GM13977 (cell line): ENCODE data around the gene AP4S1.
"Not testable (repeated sequence)": the region's sequence is repeated elsewhere in the genome, so short reads cannot be mapped to it uniquely, and the experiment has no call there.

Experiments used
- DNase-seq: peaks from one replicate; pipeline ENCODE4 v3.0.0; 2012; ENCODE audit warnings: low spot score
- CTCF ChIP-seq: IDR thresholded peaks from 2 replicates; pipeline ENCODE4 v1.5.1; 2012; ENCODE audit warnings: mild to moderate bottlenecking, control low read depth; ENCODE audit not compliant: insufficient read depth; ENCODE audit errors: extremely low read depth, missing control alignments
- in situ Hi-C: fragments of 300-500 bp; cut with MboI; formaldehyde crosslinking; loops from one replicate; pipeline ENCODE4 v1.12.0; 2022; ENCODE audit warnings: low sequenced_read_pairs, low pct_unique_long_range_greater_than_20kb, mixed read lengths, inconsistent platforms; ENCODE audit not compliant: unreplicated experiment

AP4S1 gene

GRCh38 chr14:31038521-31039166 is 13.2 kb downstream of the AP4S1 start:
- no peak for TF ChIP-seq CTCF
- in situ Hi-C loops = no loop called here
- no peak for DNase-seq

GRCh38 chr14:31042300-31042699 is 16.9 kb downstream of the AP4S1 start:
- in situ Hi-C loops = no loop called here
- TF ChIP-seq CTCF = no peak
- DNase-seq = no peak

GRCh38 chr14:31042893-31043292 is 17.4 kb downstream of the AP4S1 start:
- in situ Hi-C loops = not testable (repeated sequence)

GRCh38 chr14:31043379-31043778 is 17.9 kb downstream of the AP4S1 start:
- in situ Hi-C loops = no loop called here
- no peak for TF ChIP-seq CTCF
- no peak for DNase-seq

More at GRCh38 chr14:31042893-31043292, 17.4 kb downstream of the AP4S1 start:
- not testable (repeated sequence) for DNase-seq

GRCh38 chr14:31045501-31046080 is 20.1 kb downstream of the AP4S1 start:
- in situ Hi-C loops = no loop called here
- no peak for TF ChIP-seq CTCF
- no peak for DNase-seq

- DNase-seq = no peak
- in situ Hi-C loops = no loop called here
- TF ChIP-seq CTCF = no peak
Measured at GRCh38 chr14:31047503-31047902, 22.1 kb downstream of the AP4S1 start.

- in situ Hi-C loops = no loop called here
- TF ChIP-seq CTCF = no peak
- DNase-seq = no peak
Measured at GRCh38 chr14:31051023-31051422, 25.6 kb downstream of the AP4S1 start.
